Stimulated activated CD4-positive, alpha-beta T cell treated with anti-CD3 and anti-CD28 coated beads, Interleukin-1b, Interleukin-23, amount 100 ng/mL, for 1 hour (primary cell): ENCODE results near the gene ZSWIM5.
"Not testable (repeated sequence)": the region's sequence is repeated elsewhere in the genome, so short reads cannot be mapped to it uniquely, and the experiment has no call there.

Experiments used
- DNase-seq, 2 donors: peaks; one replicate each; pipeline ENCODE4 v3.0.0-alpha.2; 2020; ENCODE audit warnings: low read depth in 2 of 2

ZSWIM5 gene

DNA sequence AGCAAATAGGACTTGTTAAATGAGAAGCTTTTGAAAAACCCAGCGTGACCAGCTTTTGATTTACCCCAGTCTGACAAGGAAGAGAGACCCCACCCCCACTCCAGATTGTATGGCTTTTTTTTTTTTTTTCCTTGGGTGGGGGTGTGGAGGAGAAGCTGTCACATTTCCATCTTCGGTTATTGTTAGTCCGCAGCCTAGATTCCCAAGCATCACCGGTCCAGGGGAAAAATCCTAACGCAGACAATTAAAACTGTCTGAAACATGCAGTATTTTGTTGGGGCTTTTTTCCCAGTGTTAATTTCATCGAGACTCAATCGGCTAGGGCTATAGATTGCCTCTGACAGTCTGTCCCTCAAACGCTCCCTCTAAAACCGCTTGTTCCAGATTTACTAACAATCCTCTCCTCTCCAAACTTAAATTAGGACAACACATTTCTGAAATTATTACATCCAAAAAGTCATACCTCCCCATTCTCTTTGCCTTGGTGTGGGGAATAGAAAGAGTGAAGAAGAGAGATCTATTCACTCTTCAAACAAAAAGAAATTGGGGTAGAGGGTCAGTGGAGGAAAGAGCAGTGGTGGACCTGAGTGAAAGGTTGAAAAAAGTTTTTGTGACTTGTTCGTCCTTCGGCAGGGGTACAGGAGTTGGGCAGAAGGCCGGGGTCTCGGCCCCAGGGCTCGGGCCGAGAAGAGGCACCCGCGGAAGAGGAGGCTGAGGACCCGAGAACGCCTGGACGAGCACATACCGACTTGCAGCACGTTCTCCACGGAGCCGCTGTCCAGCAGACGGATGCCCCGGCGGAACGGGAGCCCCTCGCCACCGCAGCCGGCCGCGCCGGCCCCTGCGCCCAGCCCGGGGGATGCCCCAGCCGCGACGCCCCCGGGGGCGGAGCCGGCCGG is 1.1 kb downstream of the ZSWIM5 start:
- DNase-seq = no peak

- no peak for DNase-seq
Measured at GRCh38 chr1:45200906-45201500, 5.4 kb downstream of the ZSWIM5 start.

- no peak for DNase-seq
Measured at GRCh38 chr1:45200435-45200834, 6.0 kb downstream of the ZSWIM5 start.

GRCh38 chr1:45198185-45198584 is 8.2 kb downstream of the ZSWIM5 start:
- DNase-seq = no peak

DNA sequence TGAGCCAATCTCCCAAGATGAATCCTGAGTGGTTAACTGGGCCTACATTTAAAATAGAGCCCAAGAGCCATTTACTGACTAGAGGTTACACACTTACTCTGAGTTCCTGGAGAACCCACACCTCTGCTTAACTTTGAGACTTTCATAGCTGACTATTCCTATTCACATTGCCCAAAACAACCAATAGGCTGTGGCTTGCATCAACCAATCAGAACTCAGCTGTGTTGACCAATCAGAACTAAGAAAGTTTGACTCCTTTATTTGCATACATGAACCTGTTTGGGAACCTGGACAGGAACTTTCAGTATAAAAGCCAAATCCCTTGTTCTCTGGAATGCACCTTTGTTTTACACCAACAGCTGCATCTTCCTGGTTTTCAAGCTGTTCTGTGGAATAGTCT is 9.5 kb downstream of the ZSWIM5 start:
- no peak for DNase-seq

GRCh38 chr1:45191418-45191783 is 15.0 kb downstream of the ZSWIM5 start:
- no peak for DNase-seq

- DNase-seq = no peak
Measured at GRCh38 chr1:45187725-45188124, 18.7 kb downstream of the ZSWIM5 start.

DNA sequence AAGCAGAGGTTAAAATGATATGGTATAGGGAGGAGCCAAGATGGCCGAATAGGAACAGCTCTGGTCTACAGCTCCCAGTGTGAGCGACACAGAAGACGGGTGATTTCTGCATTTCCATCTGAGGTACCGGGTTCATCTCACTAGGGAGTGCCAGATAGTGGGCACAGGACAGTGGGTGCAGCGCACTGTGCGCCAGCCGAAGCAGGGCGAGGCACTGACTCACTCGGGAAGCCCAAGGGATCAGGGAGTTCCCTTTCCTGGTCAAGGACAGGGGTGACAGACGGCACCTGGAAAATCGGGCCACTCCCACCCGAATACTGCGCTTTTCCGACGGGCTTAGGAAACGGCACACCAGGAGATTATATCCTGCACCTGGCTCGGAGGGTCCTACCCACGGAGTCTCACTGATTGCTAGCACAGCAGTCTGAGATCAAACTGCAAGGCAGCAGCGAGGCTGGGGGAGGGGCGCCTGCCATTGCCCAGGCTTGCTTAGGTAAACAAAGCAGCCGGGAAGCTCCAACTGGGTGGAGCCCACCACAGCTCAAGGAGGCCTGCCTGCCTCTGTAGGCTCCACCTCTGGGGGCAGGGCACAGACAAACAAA is 26.4 kb downstream of the ZSWIM5 start:
- not testable (repeated sequence) for DNase-seq

DNA sequence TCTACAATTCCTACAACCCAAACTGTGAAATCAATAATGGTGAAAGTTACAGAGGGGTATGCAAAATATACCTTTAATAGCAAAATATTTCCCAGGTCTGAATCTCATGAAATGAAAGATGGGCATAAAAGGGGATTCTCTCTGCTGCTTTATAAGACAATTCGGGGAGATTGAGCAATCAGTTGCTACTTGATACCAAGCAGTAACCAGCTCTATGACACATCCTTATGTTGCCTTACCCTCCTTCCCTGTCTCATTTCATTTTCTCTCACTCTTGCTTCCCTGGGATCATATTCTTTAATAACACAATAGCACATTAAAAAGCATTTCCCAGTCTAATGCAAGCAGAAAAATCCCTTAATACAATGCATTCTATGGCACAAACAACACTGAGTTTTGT is 29.0 kb downstream of the ZSWIM5 start:
- DNase-seq = no peak

GRCh38 chr1:45172764-45173163 is 33.6 kb downstream of the ZSWIM5 start:
- DNase-seq = no peak

GRCh38 chr1:45172005-45172404 is 34.4 kb downstream of the ZSWIM5 start:
- DNase-seq = no peak

DNA sequence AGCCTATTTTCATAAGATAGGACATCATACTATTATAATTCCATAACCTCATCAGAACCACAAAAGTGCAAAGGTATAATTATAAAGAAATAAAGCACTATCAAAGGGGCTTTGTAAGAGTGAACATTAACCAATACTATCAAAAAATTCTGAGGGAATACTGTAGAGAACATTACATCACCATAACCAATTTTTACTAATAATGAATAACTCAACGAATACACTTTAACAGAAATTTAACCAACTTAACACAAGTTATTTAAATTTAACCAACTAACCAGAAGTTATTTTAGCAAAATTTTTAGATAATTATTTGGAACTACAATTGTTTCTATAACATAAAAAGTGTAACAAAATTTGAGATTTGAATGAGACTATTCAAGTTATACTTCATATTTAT is 34.8 kb downstream of the ZSWIM5 start:
- no peak for DNase-seq

GRCh38 chr1:45170151-45170742 is 36.2 kb downstream of the ZSWIM5 start:
- DNase-seq = no peak

GRCh38 chr1:45167947-45168346 is 38.5 kb downstream of the ZSWIM5 start:
- not testable (repeated sequence) for DNase-seq

DNA sequence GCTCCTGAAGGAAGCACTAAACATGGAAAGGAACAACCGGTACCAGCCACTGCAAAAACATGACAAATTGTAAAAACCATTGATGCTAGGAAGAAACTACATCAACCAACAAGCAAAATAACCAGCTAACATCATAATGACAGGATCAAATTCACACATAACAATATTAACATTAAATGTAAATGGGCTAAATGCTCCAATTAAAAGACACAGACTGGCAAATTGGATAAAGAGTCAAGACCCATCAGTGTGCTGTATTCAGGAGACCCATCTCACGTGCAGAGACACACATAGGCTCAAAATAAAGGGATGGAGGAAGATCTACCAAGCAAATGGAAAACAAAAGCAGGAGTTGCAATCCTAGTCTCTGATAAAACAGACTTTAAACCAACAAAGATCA is 42.1 kb downstream of the ZSWIM5 start:
- DNase-seq = not testable (repeated sequence)

DNA sequence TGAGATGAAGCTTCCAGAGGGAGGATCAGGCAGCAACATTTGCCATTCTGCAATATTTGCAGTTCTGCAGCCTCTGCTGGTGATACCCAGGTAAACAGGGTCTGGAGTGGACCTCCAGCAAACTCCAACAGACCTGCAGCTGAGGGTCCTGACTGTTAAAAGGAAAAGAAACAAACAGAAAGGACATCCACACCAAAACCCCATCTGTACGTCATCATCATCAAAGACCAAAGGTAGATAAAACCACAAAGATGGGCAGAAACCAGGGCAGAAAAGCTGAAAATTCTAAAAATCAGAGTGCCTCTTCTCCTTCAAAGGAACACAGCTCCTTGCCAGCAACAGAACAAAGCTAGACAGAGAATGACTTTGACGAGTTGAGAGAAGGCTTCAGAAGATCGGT is 43.3 kb downstream of the ZSWIM5 start:
- DNase-seq = not testable (repeated sequence)

DNA sequence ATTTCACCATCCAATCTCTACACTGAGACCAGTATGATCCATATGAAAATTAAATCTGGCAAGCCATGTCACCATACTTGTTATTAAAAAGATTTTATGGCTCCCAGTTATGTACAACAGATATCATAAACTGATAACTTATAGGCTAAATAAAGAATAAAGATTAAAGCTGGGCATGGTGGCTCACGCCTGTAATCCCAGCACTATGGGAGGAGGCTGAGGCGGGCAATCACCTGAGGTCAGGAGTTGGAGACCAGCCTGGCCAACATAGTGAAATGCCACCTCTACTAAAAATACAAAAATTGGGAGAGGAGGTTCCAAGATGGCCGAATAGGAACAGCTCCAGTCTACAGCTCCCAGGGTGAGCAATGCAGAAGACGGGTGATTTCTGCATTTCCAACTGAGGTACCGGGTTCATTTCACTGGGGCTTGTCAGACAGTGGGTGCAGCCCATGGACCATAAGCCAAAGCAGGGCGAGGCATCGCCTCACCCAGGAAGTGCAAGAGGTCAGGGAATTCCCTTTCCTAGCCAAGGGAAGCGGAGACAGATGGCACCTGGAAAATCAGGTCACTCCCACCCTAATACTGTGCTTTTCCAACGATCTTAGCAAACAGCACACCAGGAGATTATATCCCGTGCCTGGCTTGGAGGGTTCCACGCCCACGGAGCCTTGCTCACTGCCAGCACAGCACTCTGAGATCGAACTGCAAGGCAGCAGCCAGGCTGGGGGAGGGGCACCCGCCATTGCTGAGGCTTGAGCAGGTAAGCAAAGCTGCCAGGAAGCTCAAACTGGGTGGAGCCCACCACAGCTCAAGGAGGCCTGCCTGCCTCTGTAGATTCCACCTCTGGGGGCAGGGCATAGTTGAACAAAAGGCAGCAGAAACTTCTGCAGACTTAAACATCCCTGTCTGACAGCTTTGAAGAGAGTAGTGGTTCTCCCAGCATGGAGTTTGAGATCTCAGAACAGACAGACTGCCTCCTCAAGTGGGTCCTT is 44.1 kb downstream of the ZSWIM5 start:
- DNase-seq = not testable (repeated sequence)

- no peak for DNase-seq
Measured at GRCh38 chr1:45155957-45156356, 50.4 kb downstream of the ZSWIM5 start.

- DNase-seq = no peak
Measured at GRCh38 chr1:45155423-45155822, 51.0 kb downstream of the ZSWIM5 start.

GRCh38 chr1:45152126-45152525 is 54.3 kb downstream of the ZSWIM5 start:
- no peak for DNase-seq

- no peak for DNase-seq
Measured at GRCh38 chr1:45148209-45148825, 58.1 kb downstream of the ZSWIM5 start.
